Tibial artery (tissue), 4 donors: ENCODE data around the gene MAPK4.

Experiments used
- DNase-seq, 2 donors: peaks; one replicate each; pipeline ENCODE4 v3.0.0-alpha.2; 2019
- H3K27ac ChIP-seq, 2 donors: fragments of 200-600 bp; sonication (generic) in 1 of 2; 1 replicate in 1 of 2; 2 replicates in 1 of 2; pipeline ENCODE4 v1.5.1; 2018 to 2019; ENCODE audit warnings: mild to moderate bottlenecking in 1 of 2
- H3K27me3 ChIP-seq, 2 donors: fragments of 200-600 bp; sonication (generic) in 1 of 2; one replicate each; pipeline versions ENCODE4 v1.5.1 to v1.6.0; 2016 to 2019
- H3K36me3 ChIP-seq, 3 donors: fragments of 200-600 bp; sonication (generic) in 2 of 3; one replicate each; pipeline ENCODE4 v1.5.1; 2016 to 2019; ENCODE audit warnings: mild to moderate bottlenecking in 2 of 3
- H3K4me1 ChIP-seq, 4 donors: fragments of 200-600 bp; sonication (generic) in 2 of 4; 1 replicate in 3 of 4; 2 replicates in 1 of 4; pipeline ENCODE4 v1.5.1; 2016 to 2019
- H3K4me3 ChIP-seq, 2 donors: fragments of 200-600 bp; sonication (generic) in 1 of 2; 1 replicate in 1 of 2; 2 replicates in 1 of 2; pipeline ENCODE4 v1.5.1; 2018 to 2019; ENCODE audit warnings: mild to moderate bottlenecking in 2 of 2
- H3K9me3 ChIP-seq, 3 donors: fragments of 200-600 bp; sonication (generic) in 1 of 3; one replicate each; pipeline ENCODE4 v1.5.1; 2016 to 2019
- CTCF ChIP-seq, 2 experiments: fragments of 200-600 bp in 1 of 2; fragments of 450-650 bp in 1 of 2; IDR thresholded peaks; one replicate each; pipeline ENCODE4 v1.5.1; 2017 to 2019; ENCODE audit warnings: antibody characterized with exemption in 2 of 2, mild to moderate bottlenecking in 1 of 2, moderate library complexity in 1 of 2
- intact Hi-C: fragments of 100-400 bp; cut with DNase I; formaldehyde crosslinking; loops from one replicate; pipeline ENCODE4 v1.15.0; 2023; ENCODE audit warnings: low total_unique reads

MAPK4 gene

GRCh38 chr18:50738098-50738757 lies 178.3 kb downstream of the MAPK4 start:
- intact Hi-C loops = no loop called here
- Histone ChIP-seq H3K4me1 (no peaks in the 10 kb centered on the region), H3K9me3 (no peaks in the 10 kb centered on the region), H3K4me3 (no peak overlapping the region), H3K27ac (no peak overlapping the region), H3K36me3 (no peaks in the 10 kb centered on the region), H3K27me3 (no peaks in the 10 kb centered on the region)
- DNase-seq = no peak
- TF ChIP-seq CTCF (IDR thresholded peaks at IDR 0.05) = no peak

- Histone ChIP-seq H3K27ac (no peak overlapping the region), H3K4me1 (no peaks in the 10 kb centered on the region), H3K27me3 (no peaks in the 10 kb centered on the region), H3K4me3 (no peak overlapping the region), H3K9me3 (no peaks in the 10 kb centered on the region), H3K36me3 (no peaks in the 10 kb centered on the region)
- no peak for TF ChIP-seq CTCF (IDR thresholded peaks at IDR 0.05)
- DNase-seq = no peak
- intact Hi-C loops = no loop called here
Observed at GRCh38 chr18:50742952-50743351, 183.1 kb downstream of the MAPK4 start.

- Histone ChIP-seq H3K27me3 (peaks cover 0 to 2% of the 10 kb centered on the region in 2 donors), H3K9me3 (no peaks in the 10 kb centered on the region), H3K27ac (no peak overlapping the region), H3K36me3 (no peaks in the 10 kb centered on the region), H3K4me1 (no peaks in the 10 kb centered on the region), H3K4me3 (no peak overlapping the region)
- no peak for DNase-seq
- intact Hi-C loops = no loop called here
- TF ChIP-seq CTCF (IDR thresholded peaks at IDR 0.05) = no peak
Observed at GRCh38 chr18:50744253-50744652, 184.4 kb downstream of the MAPK4 start.

- TF ChIP-seq CTCF (IDR thresholded peaks at IDR 0.05) = no peak
- peaks cover 0 to 2% of the 10 kb centered on the region in 2 donors for H3K27me3 ChIP-seq
Observed at GRCh38 chr18:50745945-50746344, 186.1 kb downstream of the MAPK4 start.

GRCh38 chr18:50747849-50748242 lies 188.0 kb downstream of the MAPK4 start:
- Histone ChIP-seq H3K4me3 (no peak overlapping the region), H3K36me3 (no peaks in the 10 kb centered on the region), H3K27ac (no peak overlapping the region), H3K27me3 (peaks cover 0 to 2% of the 10 kb centered on the region in 2 donors), H3K4me1 (no peaks in the 10 kb centered on the region), H3K9me3 (no peaks in the 10 kb centered on the region)
- intact Hi-C loops = no loop called here
- no peak for TF ChIP-seq CTCF (IDR thresholded peaks at IDR 0.05)
- DNase-seq = no peak

More at GRCh38 chr18:50745945-50746344, 186.1 kb downstream of the MAPK4 start:
- no peak overlapping the region for H3K27ac ChIP-seq
- no peak for DNase-seq
- no peak overlapping the region for H3K4me3 ChIP-seq
- H3K36me3 ChIP-seq = no peaks in the 10 kb centered on the region
- no peaks in the 10 kb centered on the region for H3K9me3 ChIP-seq
- intact Hi-C loops = no loop called here
- no peaks in the 10 kb centered on the region for H3K4me1 ChIP-seq
